ENCODE measurements around the gene ATM. TPM values are rescaled to one million over a fixed set of nuclear protein-coding genes. Genes with fewer than 3 reads are reported as not detected.

ATM gene
- total RNA-seq, 2 donors from 2014 or later: 60.9 to 63.0 TPM

DNA sequence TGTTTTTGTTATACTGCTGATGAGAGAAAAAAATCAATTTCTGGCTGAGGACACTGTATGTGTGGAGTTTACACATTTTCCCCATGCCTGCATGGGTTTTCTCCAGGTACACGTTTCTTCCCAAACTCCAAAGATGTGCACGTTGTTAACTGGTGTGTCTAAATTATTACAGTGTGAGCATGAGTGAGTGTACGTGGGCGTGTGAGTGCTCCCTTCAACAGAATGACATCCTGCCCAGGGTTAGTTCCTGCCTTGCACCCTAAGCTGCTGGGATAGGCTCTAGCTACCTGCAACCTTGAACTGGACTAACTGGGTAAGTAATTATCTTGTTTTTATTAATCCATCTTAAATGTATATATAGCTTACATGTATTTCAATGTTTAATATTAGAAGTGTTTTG, 5.9 kb upstream of the ATM start:
- H3K4me1 Mint-ChIP-seq: peaks cover 32% of the 10 kb centered on the region
- H3K27me3 Mint-ChIP-seq (ENCODE audit: insufficient read depth): no peaks in the 10 kb centered on the region
- no peak overlapping the region for H3K27ac Mint-ChIP-seq
- Histone ChIP-seq H3K4me3 (ENCODE audit: low read length) (no peak overlapping the region), H3K4me1 (ENCODE audit: control insufficient read depth, insufficient read depth, low read length) (peaks cover 7% of the 10 kb centered on the region), H3K27me3 (ENCODE audit: control insufficient read depth, insufficient read depth, low read length, poor library complexity, severe bottlenecking) (no peaks in the 10 kb centered on the region), H3K9me3 (ENCODE audit: control insufficient read depth, low read length) (peaks cover 3% of the 10 kb centered on the region), H3K27ac (ENCODE audit: low read depth, low read length) (no peak overlapping the region), H3K36me3 (ENCODE audit: control insufficient read depth, insufficient read depth, low read length) (peaks cover 12% of the 10 kb centered on the region), H3K9ac (ENCODE audit: extremely low read depth, low read length, poor library complexity, severe bottlenecking) (no peak overlapping the region)
- no peaks in the 10 kb centered on the region for H3K9me3 Mint-ChIP-seq
- 95 to 100% methylated on average over 2 to 4 of the region's 4 CpGs for WGBS, 2 experiments (ENCODE audit: insufficient coverage in 1 of 2, insufficient read length in 1 of 2)
- TF ChIP-seq, protein P1, sequence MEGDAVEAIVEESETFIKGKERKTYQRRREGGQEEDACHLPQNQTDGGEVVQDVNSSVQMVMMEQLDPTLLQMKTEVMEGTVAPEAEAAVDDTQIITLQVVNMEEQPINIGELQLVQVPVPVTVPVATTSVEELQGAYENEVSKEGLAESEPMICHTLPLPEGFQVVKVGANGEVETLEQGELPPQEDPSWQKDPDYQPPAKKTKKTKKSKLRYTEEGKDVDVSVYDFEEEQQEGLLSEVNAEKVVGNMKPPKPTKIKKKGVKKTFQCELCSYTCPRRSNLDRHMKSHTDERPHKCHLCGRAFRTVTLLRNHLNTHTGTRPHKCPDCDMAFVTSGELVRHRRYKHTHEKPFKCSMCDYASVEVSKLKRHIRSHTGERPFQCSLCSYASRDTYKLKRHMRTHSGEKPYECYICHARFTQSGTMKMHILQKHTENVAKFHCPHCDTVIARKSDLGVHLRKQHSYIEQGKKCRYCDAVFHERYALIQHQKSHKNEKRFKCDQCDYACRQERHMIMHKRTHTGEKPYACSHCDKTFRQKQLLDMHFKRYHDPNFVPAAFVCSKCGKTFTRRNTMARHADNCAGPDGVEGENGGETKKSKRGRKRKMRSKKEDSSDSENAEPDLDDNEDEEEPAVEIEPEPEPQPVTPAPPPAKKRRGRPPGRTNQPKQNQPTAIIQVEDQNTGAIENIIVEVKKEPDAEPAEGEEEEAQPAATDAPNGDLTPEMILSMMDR (conservative IDR thresholded peaks at IDR 0.05): no peak
- H3K4me3 Mint-ChIP-seq: no peak overlapping the region
- H3K36me3 Mint-ChIP-seq (ENCODE audit: low read depth): peaks cover 19% of the 10 kb centered on the region
- DNase-seq: no peak

DNA sequence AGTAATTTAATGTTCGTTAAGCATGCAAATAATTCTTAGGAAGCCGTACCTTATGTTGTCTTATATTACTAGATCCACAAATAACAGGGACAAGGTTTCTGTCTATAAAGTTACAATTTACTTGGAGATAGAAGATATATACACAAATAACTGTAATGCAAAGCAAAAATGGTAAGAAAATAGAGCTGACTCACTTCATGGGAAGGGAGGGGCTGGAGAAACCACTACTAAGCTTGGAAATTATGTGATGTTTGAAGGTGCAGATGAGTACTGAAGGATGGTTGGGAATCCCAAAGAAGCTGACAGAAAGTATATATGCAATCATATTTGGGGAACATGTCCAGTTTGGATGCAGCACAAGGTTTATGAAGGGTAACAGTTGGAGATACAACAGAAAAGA, 4.4 kb upstream of the ATM start:
- H3K4me1 ChIP-seq (ENCODE audit: control insufficient read depth, insufficient read depth, low read length): peaks cover 7% of the 10 kb centered on the region
- Mint-ChIP-seq H3K27me3 (ENCODE audit: insufficient read depth) (no peaks in the 10 kb centered on the region), H3K4me3 (no peak overlapping the region), H3K36me3 (ENCODE audit: low read depth) (peaks cover 9% of the 10 kb centered on the region), H3K27ac (no peak overlapping the region), H3K4me1 (peaks cover 32% of the 10 kb centered on the region), H3K9me3 (no peaks in the 10 kb centered on the region)
- no peak overlapping the region for H3K4me3 ChIP-seq (ENCODE audit: low read length)
- no CpG with 5 or more reads among the region's 2 CpGs for WGBS, 2 experiments (ENCODE audit: insufficient coverage in 1 of 2, insufficient read length in 1 of 2)
- no peak overlapping the region for H3K9ac ChIP-seq (ENCODE audit: extremely low read depth, low read length, poor library complexity, severe bottlenecking)
- TF ChIP-seq, protein P1 (conservative IDR thresholded peaks at IDR 0.05): no peak
- DNase-seq: no peak
- no peaks in the 10 kb centered on the region for H3K9me3 ChIP-seq (ENCODE audit: control insufficient read depth, low read length)
- peaks cover 8% of the 10 kb centered on the region for H3K36me3 ChIP-seq (ENCODE audit: control insufficient read depth, insufficient read depth, low read length)
- no peak overlapping the region for H3K27ac ChIP-seq (ENCODE audit: low read depth, low read length)
- no peaks in the 10 kb centered on the region for H3K27me3 ChIP-seq (ENCODE audit: control insufficient read depth, insufficient read depth, low read length, poor library complexity, severe bottlenecking)

DNA sequence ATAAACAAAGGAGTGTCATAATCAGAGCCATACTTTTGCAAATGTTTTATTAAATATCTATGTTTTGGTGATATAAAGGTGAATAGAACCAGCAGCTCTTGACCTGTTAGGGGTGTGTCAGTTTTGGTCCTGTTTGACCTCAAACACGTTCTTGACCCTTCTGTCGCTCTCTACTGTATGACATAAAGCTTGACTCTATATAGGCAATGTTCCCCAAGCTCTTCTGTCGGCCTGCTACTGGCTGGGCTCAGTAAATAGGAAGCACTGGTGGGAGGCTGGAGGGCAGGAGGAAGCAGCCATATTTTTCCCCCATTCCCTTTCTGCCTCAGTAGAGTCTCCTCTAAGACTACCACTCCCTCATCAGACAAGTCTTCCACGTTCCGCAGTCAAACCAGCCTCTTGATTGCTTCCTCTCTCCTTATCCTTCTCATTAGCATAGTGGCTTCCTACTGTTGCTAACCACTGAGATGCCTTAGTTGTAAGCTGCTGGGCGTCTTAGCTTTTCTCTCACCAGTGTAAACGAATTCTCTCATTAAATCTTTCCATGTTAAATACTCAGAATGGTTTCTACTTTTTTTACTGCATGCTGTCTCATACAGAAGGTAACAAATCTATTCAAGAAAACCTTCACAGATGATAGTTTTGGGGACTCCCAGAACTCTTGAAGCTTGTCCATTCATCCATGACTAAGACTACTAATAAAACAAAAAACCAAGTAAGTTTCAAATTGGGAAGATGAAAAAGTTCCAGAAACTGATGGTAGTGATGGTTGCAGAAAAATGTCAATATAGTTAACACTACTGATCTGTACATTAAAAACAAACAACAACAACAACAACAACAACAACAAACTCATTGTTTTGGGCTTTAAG, 3.7 kb upstream of the ATM start:
- Histone ChIP-seq H3K4me3 (ENCODE audit: low read length) (peak overlapping the region; percentile 99), H3K36me3 (ENCODE audit: control insufficient read depth, insufficient read depth, low read length) (peaks cover 2% of the 10 kb centered on the region), H3K4me1 (ENCODE audit: control insufficient read depth, insufficient read depth, low read length) (peaks cover 7% of the 10 kb centered on the region), H3K27ac (ENCODE audit: low read depth, low read length) (no peak overlapping the region), H3K27me3 (ENCODE audit: control insufficient read depth, insufficient read depth, low read length, poor library complexity, severe bottlenecking) (no peaks in the 10 kb centered on the region), H3K9me3 (ENCODE audit: control insufficient read depth, low read length) (no peaks in the 10 kb centered on the region), H3K9ac (ENCODE audit: extremely low read depth, low read length, poor library complexity, severe bottlenecking) (no peak overlapping the region)
- peak; percentile 56 for DNase-seq
- WGBS, 2 experiments (ENCODE audit: insufficient coverage in 1 of 2, insufficient read length in 1 of 2): 43 to 66% methylated on average over 3 to 7 of the region's 7 CpGs
- TF ChIP-seq, protein P1 (conservative IDR thresholded peaks at IDR 0.05): no peak
- H3K36me3 Mint-ChIP-seq (ENCODE audit: low read depth): peaks cover 4% of the 10 kb centered on the region
- peak overlapping the region; percentile 9 for H3K4me3 Mint-ChIP-seq
- H3K4me1 Mint-ChIP-seq: peaks cover 32% of the 10 kb centered on the region
- H3K27ac Mint-ChIP-seq: peak overlapping the region; percentile 82
- no peaks in the 10 kb centered on the region for H3K27me3 Mint-ChIP-seq (ENCODE audit: insufficient read depth)
- H3K9me3 Mint-ChIP-seq: no peaks in the 10 kb centered on the region
